SH-SY5Y (cell line): ENCODE data around the gene CA7.

Source experiments
- GATA2 ChIP-seq: IDR thresholded peaks from 2 replicates; pipeline ENCODE4 v1.6.1; 2011; ENCODE audit warnings: mild to moderate bottlenecking, low read depth, low read length
- GATA3 ChIP-seq: IDR thresholded peaks from 2 replicates; pipeline ENCODE4 v1.6.1; 2011; ENCODE audit warnings: low read depth, mild to moderate bottlenecking, low read length, moderate library complexity

The CA7 gene

GRCh38 chr16:66891797-66892196 is 47.6 kb downstream of the CA7 start:
- TF ChIP-seq GATA3 = no peak
- no peak for TF ChIP-seq GATA2

DNA sequence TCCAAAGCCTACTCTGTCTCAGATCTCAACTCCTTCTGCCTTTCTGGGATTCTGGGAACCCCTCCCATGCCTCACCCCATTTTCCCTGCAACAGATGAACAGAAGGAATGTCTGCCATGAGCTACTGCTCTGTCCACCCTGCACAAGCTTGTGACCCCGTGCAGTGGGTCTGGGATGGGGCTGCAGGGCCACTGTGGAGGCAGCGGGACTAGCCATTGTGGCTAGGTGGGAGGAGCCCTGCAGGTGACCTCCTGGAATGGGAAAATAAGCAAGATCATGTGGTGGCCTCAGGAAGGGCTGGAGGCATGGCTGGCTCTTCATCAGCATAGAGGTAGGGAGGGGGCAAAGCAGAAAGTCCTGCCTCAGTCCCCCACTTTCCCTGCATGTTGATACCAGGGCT is 49.8 kb downstream of the CA7 start:
- TF ChIP-seq GATA2 (no peak), GATA3 (no peak)

GRCh38 chr16:66894948-66895688 is 50.9 kb downstream of the CA7 start:
- no peak for TF ChIP-seq GATA2
- TF ChIP-seq GATA3 = no peak

DNA sequence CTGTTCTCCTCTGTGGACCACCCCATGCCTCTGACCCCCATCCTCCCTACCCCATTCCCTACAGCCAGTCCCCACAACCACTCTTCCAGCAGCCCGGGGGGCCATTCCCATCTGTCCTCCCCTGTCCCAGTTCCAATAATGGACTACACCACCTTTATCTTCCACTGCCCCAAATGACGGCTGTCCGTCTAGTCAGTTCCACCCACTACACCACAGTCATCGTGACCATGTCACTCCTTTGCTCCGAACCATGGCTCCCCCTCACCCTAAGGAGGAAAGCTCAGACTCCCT is 51.4 kb downstream of the CA7 start:
- no peak for TF ChIP-seq GATA2
- no peak for TF ChIP-seq GATA3

GRCh38 chr16:66895999-66896398 is 51.8 kb downstream of the CA7 start:
- TF ChIP-seq GATA3 (no peak), GATA2 (no peak)

DNA sequence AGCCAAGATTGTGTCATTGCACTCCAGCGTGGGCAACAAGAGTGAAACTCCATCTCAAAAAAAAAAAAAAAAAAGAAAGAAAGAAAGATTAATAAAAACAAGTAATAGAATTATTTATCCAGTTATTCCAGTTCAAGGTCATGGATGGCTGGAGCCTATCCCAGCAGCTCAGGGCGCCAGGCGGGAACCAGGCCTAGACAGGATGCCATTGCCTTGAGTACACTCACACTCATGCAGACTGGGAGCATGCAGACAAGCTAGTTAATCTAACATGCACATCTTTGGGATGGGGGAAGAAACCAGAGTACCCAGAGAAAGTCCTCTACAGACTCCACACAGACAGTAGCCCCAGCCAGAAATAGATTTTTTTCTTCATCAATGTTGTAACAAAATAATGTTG is 54.0 kb downstream of the CA7 start:
- TF ChIP-seq GATA3 (no peak), GATA2 (0 out of 2 replicates have a peak, but pooled peaks have one; percentile 12)

GRCh38 chr16:66898933-66899309 is 54.7 kb downstream of the CA7 start:
- no peak for TF ChIP-seq GATA2
- no peak for TF ChIP-seq GATA3

DNA sequence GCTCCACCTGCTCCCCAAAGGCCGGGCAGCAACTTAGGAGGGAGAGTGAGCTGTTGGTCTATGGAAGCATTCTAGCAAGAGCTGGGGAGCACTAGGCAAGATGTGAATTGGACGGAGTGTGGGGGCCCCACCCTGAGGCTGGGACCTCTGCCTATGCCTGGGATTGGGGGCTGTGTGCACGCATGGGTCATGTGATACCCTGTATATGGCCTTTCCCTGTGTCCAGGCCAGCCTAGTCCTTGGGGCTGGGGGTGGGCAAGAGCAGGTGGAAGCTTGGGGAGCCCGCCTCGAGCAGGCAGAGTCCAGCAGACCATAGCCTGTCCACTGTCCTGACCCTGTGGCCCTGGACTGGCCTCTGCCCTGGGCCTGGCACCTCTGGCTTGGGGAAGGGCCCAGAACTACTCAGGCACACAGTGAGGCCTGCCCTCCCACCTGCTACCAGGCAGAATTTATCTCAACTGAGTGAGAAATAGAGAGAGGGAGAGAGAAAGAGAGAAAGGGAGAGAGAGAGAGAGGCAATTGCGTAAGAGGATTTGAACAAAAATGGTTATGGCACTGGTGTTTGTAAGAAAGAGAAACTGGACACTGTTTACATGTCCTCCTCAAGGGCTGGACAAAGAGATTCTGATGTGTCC is 55.2 kb downstream of the CA7 start:
- no peak for TF ChIP-seq GATA2

DNA sequence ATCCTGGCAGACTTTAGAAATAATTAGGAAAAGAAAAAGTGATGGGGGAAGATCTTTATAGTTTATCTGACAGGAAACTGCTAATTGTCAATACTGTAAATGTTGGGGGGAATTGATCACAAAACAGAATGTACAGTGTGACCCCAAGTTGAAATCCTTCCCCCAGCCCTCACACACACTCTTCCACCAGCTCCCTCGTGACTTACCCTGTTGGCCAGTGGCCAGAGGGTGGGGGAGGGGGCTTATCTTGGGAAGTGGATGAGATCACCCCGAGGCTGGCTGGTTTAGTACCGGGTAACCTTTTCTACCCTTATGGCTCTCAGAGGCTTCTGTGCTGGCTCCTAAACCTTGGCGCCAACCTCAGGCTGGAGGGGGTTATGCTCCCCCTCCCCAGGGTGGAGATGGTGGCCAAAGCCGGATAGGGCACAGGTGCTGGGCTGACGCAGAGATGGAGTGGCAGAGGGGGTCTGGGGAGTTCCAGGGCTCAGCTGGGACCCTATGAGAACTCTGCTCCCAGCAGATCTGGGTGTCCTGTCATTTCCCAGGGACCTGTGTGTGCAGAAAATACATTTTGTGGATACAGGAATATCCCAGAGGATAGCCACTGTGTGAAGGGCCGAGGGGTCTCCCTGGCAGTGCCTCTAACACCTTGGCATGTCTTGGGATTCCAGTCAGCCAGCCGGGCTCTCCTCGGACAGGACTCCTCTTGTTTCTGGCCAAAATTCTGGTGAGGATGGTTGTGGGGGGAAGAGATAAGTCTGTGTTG is 55.9 kb downstream of the CA7 start:
- TF ChIP-seq GATA3 (no peak), GATA2 (peak; percentile 60)

GRCh38 chr16:66900721-66901441 is 56.7 kb downstream of the CA7 start:
- TF ChIP-seq GATA2 = no peak
- TF ChIP-seq GATA3 = no peak

DNA sequence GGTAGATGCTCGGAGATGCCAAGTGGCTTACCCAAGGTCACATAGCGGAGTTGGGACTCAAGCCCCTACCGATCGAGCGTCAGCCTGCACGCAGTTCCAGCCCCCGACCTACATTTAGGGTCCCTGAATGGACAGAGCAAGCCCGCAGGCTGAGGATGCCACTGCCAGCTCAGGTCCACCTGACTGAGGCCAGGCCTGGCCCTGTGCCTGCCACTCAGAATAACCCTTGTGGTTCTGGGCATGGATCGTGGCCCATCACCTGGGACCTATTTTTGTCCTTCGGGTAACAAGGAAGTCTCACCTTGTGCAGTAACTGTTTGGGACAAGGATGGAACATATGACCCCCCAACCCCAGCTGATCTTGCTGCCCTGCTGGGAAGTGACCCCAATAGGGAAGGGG is 57.4 kb downstream of the CA7 start:
- TF ChIP-seq GATA3 (no peak), GATA2 (no peak)

DNA sequence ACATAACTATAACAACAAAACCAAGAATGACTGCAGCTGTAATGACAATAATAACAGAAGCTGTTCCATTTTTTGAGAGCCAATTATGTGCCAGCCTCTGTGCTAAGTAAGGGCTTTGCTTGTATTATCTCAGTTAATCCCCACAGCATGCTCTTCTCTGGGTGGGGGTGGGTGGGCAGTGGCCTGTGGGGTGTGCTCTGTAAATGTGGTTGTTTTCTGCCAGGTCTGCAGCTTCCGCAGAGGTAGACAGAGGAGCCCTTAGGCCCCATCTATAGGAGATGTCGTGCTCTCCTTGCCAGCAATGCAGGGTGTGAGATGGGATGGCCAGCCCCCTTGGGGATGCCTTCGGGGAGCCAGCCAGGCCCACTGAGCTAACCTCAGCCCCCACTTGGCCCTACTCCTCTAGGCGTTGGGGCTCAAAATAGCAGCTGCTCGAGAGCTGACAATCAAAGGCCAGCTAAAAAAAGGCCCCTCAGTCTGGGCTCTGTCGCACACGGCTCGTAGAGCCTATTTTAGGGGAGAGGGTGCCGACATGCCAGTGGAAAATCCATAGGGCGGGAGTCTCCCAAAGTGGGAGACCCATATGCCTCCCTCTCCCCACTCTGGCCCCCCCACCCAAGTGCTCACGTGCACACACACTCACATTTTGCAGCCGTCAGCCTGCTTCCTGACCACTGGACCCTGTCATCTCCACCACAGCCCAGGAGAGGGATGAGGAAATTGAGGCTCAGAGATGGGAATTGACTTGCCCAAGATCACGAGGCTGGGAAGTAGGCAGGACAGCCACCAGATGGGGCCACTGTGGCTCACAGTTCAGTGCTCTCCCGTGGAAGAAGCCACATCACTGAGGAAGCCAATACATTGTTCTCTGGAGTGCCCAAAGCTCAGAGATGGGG is 58.7 kb downstream of the CA7 start:
- TF ChIP-seq GATA2 (no peak), GATA3 (no peak)
